SK-N-DZ (cell line): ENCODE results near the gene TMBIM6.

Source experiments
- DNase-seq: peaks from one replicate; pipeline ENCODE4 v3.0.0-alpha.2; 2015; ENCODE audit warnings: low spot score

TMBIM6 gene

GRCh38 chr12:49796606-49797448 lies 55.5 kb downstream of the TMBIM6 start:
- no peak for DNase-seq

GRCh38 chr12:49797449-49797776 lies 56.1 kb downstream of the TMBIM6 start:
- DNase-seq, result no peak

- no peak for DNase-seq
Observed at GRCh38 chr12:49798248-49798647, 56.9 kb downstream of the TMBIM6 start.

GRCh38 chr12:49798934-49799333 lies 57.6 kb downstream of the TMBIM6 start:
- DNase-seq, result no peak

GRCh38 chr12:49800421-49801140 lies 59.2 kb downstream of the TMBIM6 start:
- DNase-seq, result no peak

- DNase-seq, result no peak
Observed at GRCh38 chr12:49801141-49802063, 60.0 kb downstream of the TMBIM6 start.

GRCh38 chr12:49803693-49804450 lies 62.5 kb downstream of the TMBIM6 start:
- no peak for DNase-seq

- no peak for DNase-seq
Observed at GRCh38 chr12:49804821-49805220, 63.5 kb downstream of the TMBIM6 start.

GRCh38 chr12:49805409-49805808 lies 64.1 kb downstream of the TMBIM6 start:
- DNase-seq, result no peak

GRCh38 chr12:49806321-49806813 lies 65.0 kb downstream of the TMBIM6 start:
- DNase-seq, result no peak

- DNase-seq, result no peak
Observed at GRCh38 chr12:49806877-49807276, 65.5 kb downstream of the TMBIM6 start.

- DNase-seq, result no peak
Observed at GRCh38 chr12:49807991-49808580, 66.7 kb downstream of the TMBIM6 start.

- DNase-seq, result no peak
Observed at GRCh38 chr12:49808686-49809380, 67.5 kb downstream of the TMBIM6 start.

- peak; percentile 17 for DNase-seq
Observed at GRCh38 chr12:49809381-49809905, 68.1 kb downstream of the TMBIM6 start.

- DNase-seq, result no peak
Observed at GRCh38 chr12:49809906-49810389, 68.6 kb downstream of the TMBIM6 start.

- DNase-seq, result no peak
Observed at GRCh38 chr12:49811136-49811535, 69.8 kb downstream of the TMBIM6 start.

- DNase-seq, result no peak
Observed at GRCh38 chr12:49811961-49812401, 70.6 kb downstream of the TMBIM6 start.

- DNase-seq, result no peak
Observed at GRCh38 chr12:49813131-49813530, 71.8 kb downstream of the TMBIM6 start.
